GM23248 (cell line): ENCODE measurements around the gene SYNPO. TPM values are rescaled to one million over a fixed set of nuclear protein-coding genes. Genes with fewer than 3 reads are reported as not detected.

ENCODE experiments used
- DNase-seq: peaks from one replicate; pipeline ENCODE4 v3.0.0-alpha.2; 2015
- H2AFZ ChIP-seq: fragments of 200-600 bp; sonication (generic); 2 replicates; pipeline ENCODE4 v1.6.1; 2016; ENCODE audit warnings: antibody characterized with exemption
- H3F3A ChIP-seq: fragments of 200-600 bp; sonication (generic); 2 replicates; pipeline ENCODE4 v1.6.1; 2016; ENCODE audit warnings: mild to moderate bottlenecking, antibody characterized with exemption, mixed run types; ENCODE audit not compliant: insufficient read depth
- H3K27ac ChIP-seq: fragments of 200-600 bp; sonication (generic); 2 replicates; pipeline ENCODE4 v1.5.1; 2016; ENCODE audit warnings: mild to moderate bottlenecking
- H3K27me3 ChIP-seq: fragments of 200-600 bp; sonication (generic); replicated peaks from 2 replicates; pipeline ENCODE4 v1.6.1; 2016; ENCODE audit warnings: mild to moderate bottlenecking; ENCODE audit not compliant: insufficient read depth
- H3K36me3 ChIP-seq: fragments of 200-600 bp; sonication (generic); 2 replicates; pipeline ENCODE4 v1.6.1; 2016; ENCODE audit warnings: low read depth, mild to moderate bottlenecking
- H3K4me1 ChIP-seq: fragments of 200-600 bp; sonication (generic); 2 replicates; pipeline ENCODE4 v1.6.1; 2016; ENCODE audit warnings: mild to moderate bottlenecking; ENCODE audit not compliant: insufficient read depth
- H3K4me2 ChIP-seq: fragments of 200-600 bp; sonication (generic); one replicate; pipeline ENCODE4 v1.6.1; 2016; ENCODE audit warnings: mild to moderate bottlenecking; ENCODE audit not compliant: unreplicated experiment
- H3K4me3 ChIP-seq: fragments of 200-600 bp; sonication (generic); 2 replicates; pipeline ENCODE4 v1.5.1; 2016; ENCODE audit warnings: mild to moderate bottlenecking
- H3K79me2 ChIP-seq: fragments of 200-600 bp; sonication (generic); 2 replicates; pipeline ENCODE4 v1.6.1; 2016; ENCODE audit warnings: mild to moderate bottlenecking; ENCODE audit not compliant: insufficient read depth
- H3K9ac ChIP-seq: fragments of 200-600 bp; sonication (generic); 2 replicates; pipeline ENCODE4 v1.6.1; 2016; ENCODE audit warnings: mild to moderate bottlenecking
- H3K9me2 ChIP-seq: fragments of 200-600 bp; sonication (generic); 2 replicates; pipeline ENCODE4 v1.6.1; 2016; ENCODE audit warnings: mixed run types, mild to moderate bottlenecking, moderate library complexity; ENCODE audit not compliant: insufficient read depth
- H3K9me3 ChIP-seq: fragments of 200-600 bp; sonication (generic); one replicate; pipeline ENCODE4 v1.6.1; 2017; ENCODE audit warnings: low read depth
- H4K20me1 ChIP-seq: fragments of 200-600 bp; sonication (generic); 2 replicates; pipeline ENCODE4 v1.6.0; 2016; ENCODE audit not compliant: insufficient read depth
- EZH2 ChIP-seq: fragments of 200-600 bp; sonication (generic); IDR thresholded peaks from 2 replicates; pipeline ENCODE4 v1.6.1; 2018; ENCODE audit warnings: antibody characterized with exemption, mild to moderate bottlenecking; ENCODE audit not compliant: insufficient read depth, poor library complexity, severe bottlenecking
- EZH2phosphoT487 ChIP-seq: fragments of 200-600 bp; sonication (generic); IDR thresholded peaks from 2 replicates; pipeline ENCODE4 v1.6.1; 2018; ENCODE audit warnings: antibody characterized with exemption, moderate library complexity, mild to moderate bottlenecking, low read depth; ENCODE audit not compliant: insufficient read depth
- WGBS, 2 experiments: methylation state at CpG; one replicate each; pipeline ENCODE4 v1.1.6; 2015 to 2017; ENCODE audit warnings: low lambda C conversion rate in 2 of 2, low coverage in 1 of 2; ENCODE audit errors: missing lambda C conversion rate in 2 of 2; 5-methylcytosine and 5-hydroxymethylcytosine counted together
- in situ Hi-C: fragments of 300-500 bp; cut with MboI; formaldehyde crosslinking; loops from 2 replicates; pipeline ENCODE4 v1.15.0; 2020
- polyA plus RNA-seq: library from polyadenylated mRNA; unstranded; fragments of >200 nt; fragmentation: Nextera tagmentation; extraction: Ambion mirVana; gene quantifications from 2 replicates; pipeline ENCODE4 v1.2.1, GENCODE V29; 2016
- total RNA-seq: library from RNA; depleted of rRNA; stranded (reverse); fragments of >200 nt; shearing (Covaris generic); gene quantifications from 2 replicates; pipeline ENCODE4 v1.2.3, GENCODE V29; 2014

Gene SYNPO
- total and polyA plus RNA-seq, 2 experiments from 2014 or later = 5.6 to 6.1 TPM

- Histone ChIP-seq H3K4me2 (no peak overlapping the region), H3K4me3 (no peak overlapping the region), H3F3A (0 out of 2 replicates have a peak, but pooled peaks cover 5% of the 10 kb centered on the region), H3K9me2 (no peaks in the 10 kb centered on the region), H3K4me1 (0 out of 2 replicates have a peak, but pooled peaks cover 4% of the 10 kb centered on the region), H3K36me3 (no peaks in the 10 kb centered on the region), H4K20me1 (no peaks in the 10 kb centered on the region), H3K79me2 (no peaks in the 10 kb centered on the region), H3K9ac (no peak overlapping the region), H3K27ac (no peak overlapping the region), H3K27me3 (no peaks in the 10 kb centered on the region), H2AFZ (no peak overlapping the region), H3K9me3 (no peaks in the 10 kb centered on the region)
- in situ Hi-C loops = no loop called here
- TF ChIP-seq EZH2 = no peak
- no peak for TF ChIP-seq EZH2phosphoT487
- WGBS, 2 experiments = 56 to 57% methylated on average over 4 of the region's 4 CpGs
- no peak for DNase-seq
Observed at GRCh38 chr5:150660108-150660831, 19.8 kb downstream of the SYNPO start.

GRCh38 chr5:150661086-150661485 is 20.6 kb downstream of the SYNPO start, which contains the start of gene MYOZ3:
MYOZ3 (plus strand) TSS chr5:150661251; CDS start chr5:150662942, 1,691 bp downstream.
- TF ChIP-seq EZH2 (no peak), EZH2phosphoT487 (no peak)
- H3K9me2 ChIP-seq = no peaks in the 10 kb centered on the region
- no peaks in the 10 kb centered on the region for H3K9me3 ChIP-seq
- no peak within 1 kb of the TSS for H3K9ac ChIP-seq
- no peaks in the 10 kb centered on the region for H3K79me2 ChIP-seq
- no peak within 1 kb of the TSS for H3K4me2 ChIP-seq
- no peak within 1 kb of the TSS for H3K27ac ChIP-seq
- no peaks in the 10 kb centered on the region for H4K20me1 ChIP-seq
- H2AFZ ChIP-seq = no peak within 1 kb of the TSS
- in situ Hi-C loops = no loop called here
- H3K36me3 ChIP-seq = no peaks in the 10 kb centered on the region
- WGBS, 2 experiments = 49 to 57% methylated on average over 7 of the region's 7 CpGs
- DNase-seq = no peak
- H3K4me1 ChIP-seq = 0 out of 2 replicates have a peak, but pooled peaks cover 2% of the 10 kb centered on the region
- H3K27me3 ChIP-seq = no peaks in the 10 kb centered on the region
- H3F3A ChIP-seq = 0 out of 2 replicates have a peak, but pooled peaks cover 5% of the 10 kb centered on the region
- no peak within 1 kb of the TSS for H3K4me3 ChIP-seq

GRCh38 chr5:150661821-150662596 is 21.5 kb downstream of the SYNPO start:
- no peak overlapping the region for H3K27ac ChIP-seq
- in situ Hi-C loops = no loop called here
- no peaks in the 10 kb centered on the region for H3K79me2 ChIP-seq
- no peaks in the 10 kb centered on the region for H3K4me1 ChIP-seq
- no peaks in the 10 kb centered on the region for H3K27me3 ChIP-seq
- H4K20me1 ChIP-seq = no peaks in the 10 kb centered on the region
- no peaks in the 10 kb centered on the region for H3K36me3 ChIP-seq
- no peak for TF ChIP-seq EZH2phosphoT487
- TF ChIP-seq EZH2 = no peak
- no peaks in the 10 kb centered on the region for H3K9me2 ChIP-seq
- 0 out of 2 replicates have a peak, but pooled peaks cover 5% of the 10 kb centered on the region for H3F3A ChIP-seq
- no peak overlapping the region for H3K4me2 ChIP-seq
- WGBS, 2 experiments = 74 to 81% methylated on average over 10 of the region's 10 CpGs
- H3K9ac ChIP-seq = no peak overlapping the region
- H3K4me3 ChIP-seq = no peak overlapping the region
- no peak overlapping the region for H2AFZ ChIP-seq
- no peaks in the 10 kb centered on the region for H3K9me3 ChIP-seq
- DNase-seq = no peak

- Histone ChIP-seq H3F3A (no peaks in the 10 kb centered on the region), H2AFZ (no peak overlapping the region), H3K4me3 (no peak overlapping the region), H3K4me2 (no peak overlapping the region), H3K9me3 (no peaks in the 10 kb centered on the region), H3K4me1 (no peaks in the 10 kb centered on the region), H3K9me2 (no peaks in the 10 kb centered on the region), H3K27ac (no peak overlapping the region), H3K27me3 (no peaks in the 10 kb centered on the region), H4K20me1 (no peaks in the 10 kb centered on the region), H3K79me2 (no peaks in the 10 kb centered on the region), H3K9ac (no peak overlapping the region), H3K36me3 (no peaks in the 10 kb centered on the region)
- WGBS, 2 experiments = 75 to 83% methylated on average over 4 of the region's 4 CpGs
- TF ChIP-seq EZH2phosphoT487 (no peak), EZH2 (no peak)
- in situ Hi-C loops = no loop called here
- no peak for DNase-seq
Observed at GRCh38 chr5:150662731-150663516, 22.5 kb downstream of the SYNPO start.
